EL (cell line): ENCODE data around the gene EIF3L.
A peak's percentile ranks its signal among the peaks of the same experiment; 100 is the strongest.

ENCODE experiments used
- DNase-seq: peaks from one replicate; pipeline ENCODE4 v3.0.0-alpha.2; 2016

EIF3L gene

GRCh38 chr22:37817705-37818408, 31.4 kb upstream of the EIF3L start:
- DNase-seq, result peak; percentile 80

GRCh38 chr22:37818409-37819104, 30.7 kb upstream of the EIF3L start:
- peak; percentile 63 for DNase-seq

GRCh38 chr22:37819105-37819433, 30.1 kb upstream of the EIF3L start:
- DNase-seq, result no peak

- DNase-seq, result no peak
Observed at GRCh38 chr22:37820350-37820749, 28.9 kb upstream of the EIF3L start.

- DNase-seq, result no peak
Observed at GRCh38 chr22:37822079-37822833, 27.0 kb upstream of the EIF3L start.

GRCh38 chr22:37823134-37823985, 25.9 kb upstream of the EIF3L start, which contains the start of gene GALR3:
Gene GALR3, plus strand, starts transcription at chr22:37823382. Its CDS starts 25 bp downstream, at chr22:37823407.
- DNase-seq, result no peak

- DNase-seq, result no peak
Observed at GRCh38 chr22:37824674-37825641, 24.3 kb upstream of the EIF3L start.

- no peak for DNase-seq
Observed at GRCh38 chr22:37827056-37827455, 22.2 kb upstream of the EIF3L start.

- no peak for DNase-seq
Observed at GRCh38 chr22:37830093-37830842, 19.0 kb upstream of the EIF3L start.

- DNase-seq, result no peak
Observed at GRCh38 chr22:37831472-37831871, 17.7 kb upstream of the EIF3L start.

- DNase-seq, result no peak
Observed at GRCh38 chr22:37832022-37832857, 17.0 kb upstream of the EIF3L start.

- no peak for DNase-seq
Observed at GRCh38 chr22:37842015-37842793, 7.0 kb upstream of the EIF3L start.

GRCh38 chr22:37843741-37844089, 5.5 kb upstream of the EIF3L start:
- DNase-seq, result no peak

GRCh38 chr22:37844904-37845329, 4.3 kb upstream of the EIF3L start:
- DNase-seq, result no peak

GRCh38 chr22:37846433-37846832, 2.8 kb upstream of the EIF3L start:
- DNase-seq, result no peak

- peak; percentile 44 for DNase-seq
Observed at GRCh38 chr22:37848587-37849088, 581 bp upstream of the EIF3L start.

- no peak for DNase-seq
Observed at GRCh38 chr22:37850801-37851200, 1.6 kb downstream of the EIF3L start.

GRCh38 chr22:37852418-37852817, 3.2 kb downstream of the EIF3L start:
- DNase-seq, result no peak

GRCh38 chr22:37854946-37855345, 5.7 kb downstream of the EIF3L start:
- DNase-seq, result no peak
